GM19025 (cell line): ENCODE results near the gene RASGRF2.
"Not testable (repeated sequence)": the region's sequence is repeated elsewhere in the genome, so short reads cannot be mapped to it uniquely, and the experiment has no call there.

Source experiments
- ATAC-seq: cut with Tn5 transposase; IDR thresholded peaks from one replicate; pipeline ENCODE4 v1.9.1; 2021; ENCODE audit warnings: mild to moderate bottlenecking, low read depth, moderate library complexity; ENCODE audit not compliant: unreplicated experiment

The RASGRF2 gene

DNA sequence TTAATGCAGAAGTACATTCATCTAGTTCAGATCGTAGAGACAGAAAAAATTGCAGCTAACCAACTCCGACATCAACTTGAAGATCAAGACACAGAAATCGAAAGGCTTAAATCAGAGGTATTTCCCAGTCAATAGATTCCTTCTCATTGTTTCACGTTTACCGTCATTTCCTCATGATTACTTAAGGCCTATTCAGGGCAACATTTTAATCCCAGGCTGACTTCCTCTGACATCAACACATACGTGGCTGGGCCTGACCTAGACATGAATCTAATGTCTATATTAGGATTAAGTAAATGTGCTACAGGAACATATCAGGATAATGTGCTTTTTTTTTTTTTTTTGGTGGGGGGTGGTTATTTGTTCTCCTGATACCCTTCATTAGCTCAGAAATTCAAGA lies 107.9 kb downstream of the RASGRF2 start:
- no peak for ATAC-seq

DNA sequence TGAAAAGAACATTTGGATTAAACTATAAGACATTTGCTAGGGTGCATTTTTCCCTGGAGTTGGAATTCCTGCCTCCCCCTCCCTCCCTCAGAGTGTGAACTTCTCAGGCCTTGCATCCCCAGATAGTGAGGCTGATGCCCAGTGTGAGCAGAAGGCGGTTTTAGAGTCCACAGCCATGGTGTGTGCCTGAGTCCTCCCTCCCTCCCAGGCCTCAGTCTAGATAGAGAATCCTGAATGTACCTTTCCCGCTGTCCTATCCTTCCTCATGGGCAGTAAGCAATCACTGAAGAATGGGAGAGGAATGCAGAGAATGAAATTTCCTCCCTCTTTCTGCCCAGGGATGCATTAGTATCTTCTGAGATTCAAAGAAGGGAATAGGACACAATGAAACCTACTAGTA lies 108.5 kb downstream of the RASGRF2 start:
- no peak for ATAC-seq

DNA sequence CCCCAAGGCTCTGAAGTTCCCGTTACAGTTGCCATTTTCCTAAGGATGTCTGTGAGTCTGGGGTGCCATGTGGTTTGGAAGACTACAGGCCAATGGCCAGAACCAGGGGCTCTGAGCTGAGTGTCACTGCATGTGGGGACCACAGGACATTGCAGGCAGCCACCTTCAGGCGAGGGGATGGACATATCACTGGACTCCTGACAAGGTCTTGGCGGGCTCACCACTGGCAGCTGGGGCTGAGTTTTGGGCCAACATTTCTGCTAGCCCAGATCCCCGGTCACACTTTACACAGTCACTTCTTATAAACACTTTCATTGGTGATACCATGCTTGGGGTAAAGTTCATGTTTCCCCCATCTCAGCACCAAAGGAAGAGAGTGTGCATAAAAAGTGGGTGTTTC lies 109.8 kb downstream of the RASGRF2 start:
- ATAC-seq = no peak

DNA sequence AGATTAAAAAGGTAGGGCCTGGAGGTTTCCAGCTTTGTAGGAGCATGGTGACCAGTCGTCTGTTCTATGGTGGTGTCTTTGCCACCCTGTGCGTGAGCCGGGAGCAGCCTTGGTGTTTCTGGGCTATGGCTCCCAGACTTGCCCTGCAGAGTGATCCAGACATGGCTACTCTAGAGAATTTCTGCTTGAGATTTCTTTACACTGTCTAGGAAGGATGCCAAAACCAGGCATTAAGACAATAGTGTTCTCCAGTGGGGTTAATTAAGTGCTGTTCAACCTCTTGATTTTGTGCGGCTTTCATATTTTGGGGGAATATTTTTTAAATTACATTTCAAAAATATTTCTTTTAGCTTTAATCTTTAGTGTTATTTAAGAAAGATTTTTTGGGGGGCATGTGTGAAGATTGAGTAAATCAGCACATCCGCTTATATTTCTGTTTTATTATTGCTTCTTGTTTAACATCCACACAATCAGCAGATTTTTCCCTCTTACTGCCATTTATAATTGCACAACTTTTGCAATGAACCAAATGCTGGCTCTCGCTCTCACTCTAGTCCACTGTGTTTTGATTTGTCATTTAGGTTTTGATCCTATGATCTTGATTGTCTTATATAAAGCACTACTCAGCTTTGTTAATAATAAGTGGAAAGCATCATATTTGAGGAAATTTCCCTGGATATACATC lies 110.5 kb downstream of the RASGRF2 start:
- no peak for ATAC-seq

DNA sequence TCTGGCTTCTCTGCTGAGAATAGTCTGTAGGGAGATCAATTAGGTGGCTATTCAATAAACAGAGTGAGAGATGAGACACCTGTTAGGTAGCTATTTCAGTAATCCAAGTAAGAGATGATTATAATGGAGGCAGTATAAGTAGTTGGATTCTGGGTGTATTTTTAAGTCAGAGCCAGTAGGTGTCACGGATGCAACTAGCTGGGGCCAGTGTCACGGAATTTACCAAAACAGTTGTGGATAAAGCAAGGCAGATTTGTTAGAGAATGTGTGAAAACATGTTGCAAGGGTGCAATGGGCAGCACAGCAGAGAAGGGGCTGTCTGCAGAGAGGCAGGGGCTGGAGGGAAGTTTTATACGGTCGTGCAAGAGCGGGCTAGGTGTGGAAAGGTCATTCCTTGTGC lies 114.9 kb downstream of the RASGRF2 start:
- no peak for ATAC-seq

DNA sequence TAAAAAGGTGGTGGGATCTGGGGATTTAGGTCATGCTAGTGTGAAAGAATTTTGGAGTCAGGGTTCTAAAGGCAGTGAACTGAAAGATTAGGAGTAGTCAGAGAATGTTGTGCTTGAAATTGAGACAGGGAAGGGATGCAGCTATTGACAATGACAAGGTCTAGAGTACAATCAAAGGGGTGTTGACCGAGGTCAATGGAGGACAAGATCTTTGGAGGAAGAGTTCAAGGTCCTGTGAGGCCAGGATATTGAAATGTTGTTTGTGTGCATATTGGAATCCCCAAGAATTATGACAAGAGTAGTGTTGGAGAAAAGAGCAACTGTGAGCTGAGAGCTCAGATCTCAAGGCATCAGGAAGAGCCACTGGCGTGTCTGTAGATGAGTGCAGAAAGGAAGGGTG lies 116.9 kb downstream of the RASGRF2 start:
- no peak for ATAC-seq

DNA sequence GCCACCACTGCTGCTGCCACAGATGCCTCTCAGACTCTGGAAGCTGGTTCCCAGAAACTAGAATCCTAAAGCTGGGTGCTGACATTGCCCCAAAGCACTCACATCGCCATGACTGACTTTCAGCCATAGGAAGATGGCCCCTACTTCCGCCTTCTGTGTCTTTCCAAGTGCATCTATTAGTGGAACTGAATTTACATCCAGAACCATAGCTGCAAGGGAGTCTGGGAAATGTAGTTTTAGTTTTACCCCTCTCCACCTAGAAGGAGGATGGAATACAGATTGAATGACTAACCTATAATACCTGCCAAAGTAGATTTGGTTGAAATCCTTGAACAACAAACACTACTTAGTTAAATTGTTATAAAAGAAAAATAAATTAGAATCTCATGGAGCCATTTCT lies 118.8 kb downstream of the RASGRF2 start:
- no peak for ATAC-seq

DNA sequence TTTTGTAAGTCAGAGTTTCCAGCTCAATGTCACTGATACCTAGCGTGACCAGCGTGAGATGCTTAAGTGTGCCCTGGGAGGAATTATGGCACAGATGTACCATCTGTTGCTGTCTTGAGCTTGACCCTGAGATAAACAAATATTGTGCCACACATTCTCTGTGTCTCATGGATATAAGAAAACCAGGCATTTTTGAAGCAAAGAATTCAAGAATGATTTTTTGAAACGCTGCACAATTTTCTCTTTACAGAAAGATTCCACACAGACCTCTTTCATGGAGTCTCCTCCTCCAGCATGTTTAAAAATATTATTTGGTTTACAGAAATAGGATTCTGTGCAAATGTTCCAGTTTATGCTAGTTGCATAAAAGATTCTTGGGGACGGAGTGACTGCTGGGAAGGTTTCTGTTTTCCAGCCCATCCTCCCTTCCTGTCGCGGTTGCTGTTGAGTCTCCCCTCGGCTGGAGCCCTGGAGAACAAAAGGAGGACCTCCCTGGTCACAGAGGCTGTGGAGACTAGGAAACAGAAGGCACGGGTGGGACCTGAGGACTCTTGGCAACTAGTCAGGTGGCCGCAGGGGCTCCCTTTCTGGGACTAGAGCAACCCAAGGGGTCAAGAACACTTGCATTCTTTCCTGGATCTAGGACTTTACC lies 120.8 kb downstream of the RASGRF2 start:
- ATAC-seq = no peak

DNA sequence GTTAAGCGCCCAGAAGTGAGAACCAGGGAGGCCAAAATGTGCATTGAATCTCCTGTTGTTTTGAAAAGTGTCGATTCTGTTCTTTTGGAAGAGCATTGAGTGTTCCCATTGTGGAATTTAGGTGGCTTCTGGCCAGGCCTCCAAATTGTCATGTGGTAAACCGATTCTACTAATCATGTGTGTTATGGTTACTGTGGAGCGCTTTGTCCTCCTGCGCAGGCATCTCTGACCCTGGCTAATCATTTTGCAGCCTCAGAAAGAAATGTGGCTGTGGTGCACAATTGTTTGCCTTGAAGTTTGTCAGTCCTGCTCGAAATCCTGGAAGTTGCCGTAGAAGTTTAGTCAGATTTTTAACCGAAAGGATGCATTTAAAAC lies 121.3 kb downstream of the RASGRF2 start:
- no peak for ATAC-seq

DNA sequence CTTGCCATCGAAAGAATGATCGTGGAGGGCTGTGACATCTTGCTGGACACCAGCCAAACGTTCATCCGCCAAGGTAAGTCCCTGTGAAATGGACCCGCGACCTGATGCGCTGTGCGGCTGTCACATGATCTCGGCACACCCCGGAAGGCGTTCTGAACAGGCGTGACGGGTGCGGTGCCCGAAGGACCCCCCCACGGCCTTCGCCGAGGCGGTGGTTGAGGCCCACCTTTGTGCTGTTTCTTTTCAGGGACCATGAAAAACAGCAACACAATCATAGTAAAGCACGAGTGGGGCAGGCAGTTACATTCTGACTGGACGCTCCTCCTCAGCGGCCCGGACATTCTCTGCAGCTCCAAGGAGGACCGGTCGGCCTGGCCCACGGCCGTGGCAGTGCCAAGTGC lies 126.7 kb downstream of the RASGRF2 start:
- no peak for ATAC-seq

DNA sequence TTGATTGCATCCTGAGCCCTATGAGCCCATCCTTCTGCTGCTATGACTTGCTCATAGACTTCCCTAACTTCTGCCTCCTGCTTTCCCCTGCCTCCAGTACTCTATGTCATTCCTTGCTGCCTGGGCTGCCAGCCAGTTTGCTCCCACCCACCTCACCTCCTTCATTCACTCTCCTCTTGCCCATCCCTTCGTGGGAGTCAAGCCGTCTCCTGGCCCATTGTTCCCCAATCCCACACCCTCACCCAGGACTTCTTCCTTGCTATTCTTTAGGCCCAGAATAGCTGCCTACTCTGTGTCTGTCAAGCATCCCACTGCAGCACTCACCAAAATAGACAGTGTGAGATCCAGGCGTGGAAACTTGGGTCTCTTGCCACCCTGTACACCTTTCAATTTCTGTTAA lies 131.0 kb downstream of the RASGRF2 start:
- no peak for ATAC-seq

DNA sequence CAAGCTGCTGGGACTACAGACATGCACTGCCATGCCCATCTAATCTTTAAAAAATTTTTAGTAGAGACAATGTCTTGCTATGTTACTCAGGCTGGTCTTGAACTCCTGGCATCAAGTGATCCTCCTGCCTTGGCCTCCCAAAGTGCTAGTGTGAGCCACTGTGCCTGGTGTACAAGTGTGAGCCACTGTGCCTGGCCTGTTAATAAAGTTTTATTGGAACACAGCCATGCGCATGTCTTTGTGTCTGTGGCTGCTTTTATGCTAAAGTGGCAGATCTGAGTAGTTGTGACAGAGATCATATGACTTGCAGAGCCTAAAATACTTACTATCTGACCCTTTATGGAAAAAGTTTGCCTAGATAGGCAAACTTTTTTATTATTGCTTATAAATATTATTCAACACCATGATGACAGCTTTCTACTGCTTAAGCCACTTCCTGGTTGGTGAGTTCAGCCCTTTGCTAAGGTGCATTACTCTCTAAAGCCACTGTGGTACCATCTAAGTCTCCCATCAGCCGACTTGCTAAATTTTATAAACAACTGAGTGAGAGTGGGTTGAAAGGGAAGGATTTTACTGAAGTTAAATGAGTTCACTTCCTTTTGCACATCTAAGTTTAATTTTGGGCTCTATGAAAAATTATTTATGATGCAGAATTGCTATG lies 133.5 kb downstream of the RASGRF2 start:
- ATAC-seq = no peak

DNA sequence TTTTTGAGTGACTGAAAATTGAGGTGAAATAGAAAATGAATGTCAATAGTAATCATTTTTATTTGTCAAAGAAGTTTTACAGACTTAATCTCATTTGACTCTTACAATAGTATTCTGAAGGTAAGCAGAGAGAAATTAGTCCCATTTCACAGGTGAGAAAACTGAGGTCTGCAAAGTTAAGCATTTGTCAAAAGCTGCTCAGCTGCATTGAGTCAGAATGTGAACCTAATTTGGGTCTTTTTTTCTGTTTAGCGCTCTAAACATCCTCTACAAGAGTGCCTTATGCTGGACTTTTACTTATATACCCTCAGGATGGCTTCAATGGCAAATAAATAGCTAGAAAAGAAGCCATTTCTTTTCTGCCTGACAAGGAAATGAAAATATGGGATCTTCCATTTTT lies 135.7 kb downstream of the RASGRF2 start:
- no peak for ATAC-seq

DNA sequence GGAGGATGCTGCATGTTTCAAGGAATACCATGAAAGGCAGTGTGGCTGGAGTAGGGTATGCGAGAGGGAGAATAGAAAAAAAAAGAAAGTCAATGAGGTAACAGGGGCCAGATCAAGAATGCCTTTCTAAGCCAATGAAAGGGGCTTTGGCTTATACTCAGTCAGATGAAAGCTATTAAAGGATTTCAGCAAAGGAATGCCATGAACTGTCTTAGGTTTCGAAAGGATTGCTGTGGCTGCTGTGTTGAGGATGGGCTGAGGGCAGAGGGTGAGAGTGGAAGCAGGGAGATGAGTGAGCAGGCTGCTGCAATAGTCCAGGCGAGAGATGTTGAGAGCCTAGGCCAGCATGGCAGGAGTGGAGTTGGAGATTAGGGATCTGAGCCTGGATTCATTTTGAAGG lies 137.6 kb downstream of the RASGRF2 start:
- no peak for ATAC-seq

DNA sequence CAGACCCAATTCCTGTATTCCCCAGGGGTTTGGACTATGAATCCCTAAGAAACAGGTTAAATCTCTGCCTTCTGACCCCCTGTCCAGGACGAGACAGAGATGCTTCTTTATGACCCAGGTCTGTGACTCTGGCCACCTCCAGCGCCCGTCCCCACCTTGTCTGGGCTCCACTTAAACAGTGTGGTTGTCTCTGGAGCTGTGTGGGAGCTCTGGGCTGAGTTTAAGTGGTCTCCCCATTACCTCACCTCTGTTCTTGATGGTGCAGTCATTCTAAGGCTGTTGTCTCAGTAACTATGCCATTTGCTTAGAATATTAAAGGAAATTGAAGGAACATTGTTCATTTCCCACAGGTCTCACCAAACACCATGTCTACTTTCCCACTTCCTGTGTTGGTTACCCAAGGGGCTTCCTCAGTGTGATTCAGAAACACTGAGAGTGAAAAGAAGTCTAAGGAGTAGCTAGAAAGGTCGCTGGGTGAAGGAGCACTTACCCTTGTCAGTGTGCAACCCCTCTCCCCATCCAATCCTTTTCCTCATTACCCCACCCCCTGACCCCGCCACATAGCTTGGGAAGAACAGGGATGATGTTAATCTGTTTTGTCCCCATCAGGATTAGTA lies 145.2 kb downstream of the RASGRF2 start:
- no peak for ATAC-seq

DNA sequence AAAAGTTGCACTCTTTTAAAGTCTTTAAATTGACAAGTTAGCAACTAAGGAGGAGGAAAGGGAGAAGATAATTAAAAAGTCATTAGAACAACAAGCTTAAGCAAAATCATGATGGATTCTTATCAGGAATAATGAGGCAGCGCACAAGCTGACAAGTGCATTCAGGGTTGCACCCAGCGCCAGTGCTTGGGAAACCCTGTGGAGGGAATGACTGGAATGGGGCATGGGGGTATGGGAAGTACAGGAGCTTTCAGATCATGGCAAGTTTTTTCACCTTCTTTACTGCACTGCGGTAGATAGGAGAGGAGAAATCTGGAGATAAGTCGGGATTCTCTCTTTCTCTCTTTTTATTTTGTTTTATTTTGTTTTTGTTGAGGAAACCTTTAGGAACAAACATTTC lies 155.1 kb downstream of the RASGRF2 start:
- no peak for ATAC-seq

DNA sequence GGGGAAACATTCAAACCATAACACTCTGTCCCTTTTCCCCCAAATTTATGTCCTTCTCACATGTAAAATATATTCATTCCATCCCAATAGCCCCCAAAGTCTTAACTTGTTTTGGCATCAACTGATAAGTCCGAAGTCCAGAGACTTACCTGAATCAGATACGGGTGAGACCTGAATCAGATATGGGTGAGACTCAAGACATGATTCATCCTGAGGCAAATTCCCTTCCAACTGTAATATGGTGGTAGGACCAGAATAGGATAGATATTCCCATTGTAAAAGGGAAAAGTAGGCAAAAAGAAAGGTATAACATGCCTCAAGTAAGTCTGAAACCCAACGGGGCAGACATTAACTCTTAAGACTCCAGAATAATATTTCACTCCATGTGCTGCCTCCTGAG lies 157.4 kb downstream of the RASGRF2 start:
- no peak for ATAC-seq

DNA sequence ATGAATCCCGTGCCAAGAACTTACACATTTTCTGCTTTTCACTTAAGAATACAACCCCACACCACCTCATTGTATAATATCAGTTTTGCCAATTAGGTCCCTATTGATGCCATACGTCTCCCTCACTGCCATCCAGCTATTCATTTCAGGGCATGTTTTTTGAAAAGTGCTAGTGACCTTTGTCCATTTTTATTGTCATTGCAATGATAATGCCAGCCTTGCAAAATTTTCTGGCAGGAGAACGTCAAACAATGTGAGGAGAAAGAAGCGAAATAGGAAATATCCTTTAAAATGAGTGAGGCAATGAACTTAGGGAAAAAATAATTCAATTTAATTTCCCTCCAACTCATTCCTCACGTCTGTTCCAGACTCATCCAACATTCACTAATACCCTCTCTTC lies 161.1 kb downstream of the RASGRF2 start:
- no peak for ATAC-seq

DNA sequence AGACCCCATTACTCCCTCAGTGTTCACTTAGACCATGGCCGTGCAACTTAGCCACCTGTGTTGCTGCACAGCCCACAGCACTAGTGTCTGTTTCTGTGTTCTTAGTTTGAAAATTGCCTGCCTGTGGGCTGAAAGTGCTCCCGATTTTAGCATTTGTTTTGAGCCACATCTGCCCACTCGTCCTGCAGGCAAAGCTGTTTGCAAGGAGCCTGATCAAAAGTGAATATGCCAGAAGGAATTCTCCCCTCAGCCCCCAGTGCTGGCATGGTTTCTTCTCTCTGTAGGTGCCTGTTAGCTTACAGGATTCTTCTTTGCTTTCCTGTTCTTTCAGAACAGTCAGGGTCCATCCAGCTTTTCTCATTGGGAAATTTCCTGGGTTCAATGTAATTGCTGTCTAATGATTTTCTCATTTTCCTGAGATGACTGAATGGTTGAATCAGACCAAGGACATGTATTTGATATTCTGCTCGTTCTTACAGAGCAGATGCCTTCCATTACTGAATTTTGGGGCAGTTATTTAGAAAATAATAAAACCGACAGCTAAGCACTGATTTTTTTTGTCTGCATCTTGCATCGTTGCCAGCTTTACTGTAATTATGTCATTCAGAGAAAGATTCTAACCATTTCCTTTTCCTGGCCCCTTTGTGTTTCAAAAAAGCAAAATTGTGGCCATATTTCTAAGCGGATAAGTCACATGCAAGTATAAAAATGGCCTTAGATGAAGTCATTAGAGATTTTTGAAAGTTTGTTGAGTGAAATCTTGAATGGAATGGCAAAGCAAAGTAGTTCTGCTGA lies 161.9 kb downstream of the RASGRF2 start:
- ATAC-seq = no peak

DNA sequence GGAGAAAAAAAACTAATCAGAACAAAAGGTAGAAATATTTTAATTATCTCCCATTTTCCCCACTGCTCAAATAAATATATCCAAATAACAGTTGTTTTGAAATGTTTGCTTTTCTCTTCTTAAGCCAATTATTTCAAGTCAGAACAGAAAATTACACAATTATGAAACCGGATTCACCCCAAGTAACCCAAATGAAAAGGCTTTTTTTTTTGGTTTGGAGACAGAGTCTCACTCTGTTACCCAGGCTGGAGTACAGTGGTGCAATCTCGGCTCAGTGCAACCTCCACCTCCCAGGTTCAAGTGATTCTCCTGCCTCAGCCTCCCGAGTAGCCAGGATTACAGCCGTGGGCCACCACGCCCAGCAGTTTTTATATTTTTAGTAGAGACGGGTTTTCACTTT lies 164.5 kb downstream of the RASGRF2 start:
- not testable (repeated sequence) for ATAC-seq

DNA sequence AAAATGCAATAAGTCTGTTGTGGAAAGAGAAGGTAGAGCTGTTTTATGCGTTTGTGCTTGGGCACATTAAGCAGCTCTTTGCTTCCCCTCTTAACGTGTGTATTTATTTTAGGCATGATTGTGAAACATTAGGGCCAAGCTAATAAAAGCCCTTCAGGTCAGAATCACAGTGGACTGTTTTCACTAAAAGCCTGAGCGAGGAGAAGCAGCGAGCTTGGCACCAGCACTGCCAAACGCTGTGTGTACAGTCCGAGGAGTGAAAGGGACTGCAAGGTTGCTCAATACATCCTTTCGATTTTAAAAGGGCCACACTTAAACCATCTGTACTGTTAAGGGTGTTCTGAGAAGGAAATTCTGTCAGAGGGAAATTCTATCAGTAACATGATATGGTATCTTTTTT lies 165.8 kb downstream of the RASGRF2 start:
- ATAC-seq = no peak
